Ramos (cell line): ENCODE measurements around the gene PPP2R5A.

Experiments
- in situ Hi-C: fragments of 300-500 bp; cut with MboI; formaldehyde crosslinking; loops from one replicate; pipeline ENCODE4 v1.14.3; 2022; ENCODE audit warnings: low sequenced_read_pairs; ENCODE audit not compliant: unreplicated experiment

PPP2R5A gene

GRCh38 chr1:212267017-212267416, 18.2 kb upstream of the PPP2R5A start:
- in situ Hi-C loops = no loop called here

GRCh38 chr1:212267460-212267859, 17.8 kb upstream of the PPP2R5A start:
- in situ Hi-C loops = no loop called here

- in situ Hi-C loops = no loop called here
These were observed 15.9 kb upstream of the PPP2R5A start for GRCh38 chr1:212269306-212269705.

GRCh38 chr1:212270564-212270963, 14.6 kb upstream of the PPP2R5A start:
- in situ Hi-C loops = no loop called here

GRCh38 chr1:212271234-212271633, 14.0 kb upstream of the PPP2R5A start:
- in situ Hi-C loops = no loop called here

- in situ Hi-C loops = no loop called here
These were observed 13.3 kb upstream of the PPP2R5A start for GRCh38 chr1:212271823-212272485.

DNA sequence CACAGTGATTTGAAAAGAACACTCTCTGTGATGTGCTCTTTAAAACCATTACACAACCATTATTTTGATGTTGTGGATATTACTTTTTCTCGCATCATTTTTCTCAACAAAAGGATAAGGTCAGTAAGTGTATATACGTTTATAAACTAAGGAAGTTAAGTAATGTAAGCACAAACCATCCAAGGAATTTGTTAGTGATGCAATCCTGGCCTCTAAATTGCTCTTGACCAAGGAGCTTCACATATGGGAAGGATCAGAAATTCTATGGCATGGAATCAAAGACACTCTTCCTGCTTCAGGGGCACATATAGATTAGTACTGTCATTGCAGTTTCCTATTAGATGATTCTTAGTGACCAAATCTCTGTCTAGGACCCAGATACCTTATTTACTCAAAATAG, 3.6 kb upstream of the PPP2R5A start:
- in situ Hi-C loops = loop anchor here (25.0 kb wide), 1 partner anchor 594 kb away; the partner anchor contains the start of gene NEK2

GRCh38 chr1:212283741-212284140, 1.5 kb upstream of the PPP2R5A start:
- in situ Hi-C loops = loop anchor here (25.0 kb wide), 1 partner anchor 596 kb away; the partner anchor contains the start of gene NEK2

- in situ Hi-C loops = loop anchor here (25.0 kb wide), 1 partner anchor 597 kb away; the partner anchor contains the start of gene NEK2
These were observed 872 bp upstream of the PPP2R5A start for GRCh38 chr1:212284332-212284743.

DNA sequence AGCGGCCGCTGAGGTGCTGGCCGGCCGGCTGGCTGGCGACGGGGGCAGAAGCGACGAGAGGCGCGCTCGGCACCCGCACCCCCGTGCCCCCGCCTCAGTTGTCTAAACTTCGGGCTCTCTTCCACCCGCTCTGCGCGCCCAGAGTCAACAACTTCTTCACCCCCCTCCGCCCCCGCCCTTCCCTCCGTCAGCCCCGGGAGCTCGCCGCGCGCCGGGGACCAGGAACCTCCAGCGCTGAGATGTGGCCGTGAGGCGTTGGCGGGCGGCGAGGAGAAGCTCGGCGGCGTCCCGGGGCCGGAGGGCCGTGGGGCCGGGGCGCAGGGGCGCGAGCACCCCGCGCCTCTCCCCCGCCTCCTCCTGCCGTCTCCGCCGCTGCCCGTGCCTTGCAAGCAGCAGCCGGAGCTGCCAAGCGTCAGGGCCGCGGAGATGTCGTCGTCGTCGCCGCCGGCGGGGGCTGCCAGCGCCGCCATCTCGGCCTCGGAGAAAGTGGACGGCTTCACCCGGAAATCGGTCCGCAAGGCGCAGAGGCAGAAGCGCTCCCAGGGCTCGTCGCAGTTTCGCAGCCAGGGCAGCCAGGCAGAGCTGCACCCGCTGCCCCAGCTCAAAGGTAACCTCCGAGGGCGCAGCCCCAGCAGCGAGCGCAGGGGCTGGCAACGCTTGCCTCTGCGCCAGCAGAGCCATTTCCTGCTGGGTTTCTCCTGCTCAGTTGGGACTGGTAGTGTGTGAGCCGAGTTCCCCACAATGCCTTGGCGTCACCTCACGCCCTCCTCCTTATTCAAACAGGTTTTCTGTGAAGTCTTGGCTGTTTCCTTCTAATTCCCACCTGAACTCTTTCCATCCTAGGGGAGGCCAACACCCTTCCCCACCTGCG, 710 bp downstream of the PPP2R5A start:
- in situ Hi-C loops = loop anchor here (25.0 kb wide), 1 partner anchor 599 kb away; the partner anchor contains the start of gene NEK2

- in situ Hi-C loops = loop anchor here (25.0 kb wide), 1 partner anchor 599 kb away; the partner anchor contains the start of gene NEK2
These were observed 1.4 kb downstream of the PPP2R5A start for GRCh38 chr1:212286556-212287131.

DNA sequence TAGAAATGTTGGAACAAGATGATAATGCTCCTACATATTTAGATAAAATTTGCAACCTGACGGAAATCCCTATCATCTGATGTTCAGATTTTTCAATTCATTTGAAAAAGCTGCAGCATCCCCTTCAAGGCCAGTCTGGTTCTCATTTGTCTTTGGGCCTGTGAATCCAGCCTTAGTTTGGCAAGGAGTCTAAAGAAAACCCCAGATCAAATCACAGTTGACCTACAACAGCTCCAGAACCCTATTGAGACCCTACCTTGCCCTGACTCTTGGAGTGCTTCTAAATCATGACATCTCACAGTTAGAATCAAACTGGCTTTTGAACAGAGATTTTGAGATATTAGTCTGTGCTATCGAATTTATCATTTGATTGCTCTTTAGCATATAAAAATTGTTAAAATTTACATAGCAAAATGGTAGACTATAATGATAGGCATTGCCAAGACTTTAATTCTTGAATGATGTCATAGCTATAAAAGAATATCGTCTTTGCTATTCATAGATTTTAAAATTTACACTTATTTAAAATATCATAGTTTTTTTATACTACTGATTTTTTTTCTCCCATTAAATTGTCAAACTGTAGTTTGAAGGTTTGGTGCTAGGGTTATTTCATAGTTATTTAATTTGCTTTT, 2.2 kb downstream of the PPP2R5A start:
- in situ Hi-C loops = loop anchor here (25.0 kb wide), 1 partner anchor 600 kb away; the partner anchor contains the start of gene NEK2

DNA sequence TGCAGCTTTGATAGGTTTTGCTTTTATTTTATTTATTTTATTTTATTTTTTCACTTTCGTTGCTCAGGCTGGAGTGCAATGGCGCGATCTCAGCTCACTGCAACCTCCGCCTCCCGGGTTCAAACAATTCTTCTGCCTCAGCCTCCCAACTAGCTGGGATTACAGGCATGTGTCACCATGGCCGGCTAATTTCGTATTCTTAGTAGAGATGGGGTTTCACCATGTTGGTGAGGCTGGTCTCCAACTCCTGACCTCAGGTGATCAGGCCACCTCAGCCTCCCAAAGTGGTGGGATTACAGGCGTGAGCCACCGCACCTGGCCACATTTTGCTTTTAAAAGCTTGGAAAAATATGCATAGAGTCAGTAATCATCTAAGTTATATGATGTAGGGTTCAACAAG, 2.8 kb downstream of the PPP2R5A start:
- in situ Hi-C loops = loop anchor here (25.0 kb wide), 1 partner anchor 601 kb away; the partner anchor contains the start of gene NEK2

DNA sequence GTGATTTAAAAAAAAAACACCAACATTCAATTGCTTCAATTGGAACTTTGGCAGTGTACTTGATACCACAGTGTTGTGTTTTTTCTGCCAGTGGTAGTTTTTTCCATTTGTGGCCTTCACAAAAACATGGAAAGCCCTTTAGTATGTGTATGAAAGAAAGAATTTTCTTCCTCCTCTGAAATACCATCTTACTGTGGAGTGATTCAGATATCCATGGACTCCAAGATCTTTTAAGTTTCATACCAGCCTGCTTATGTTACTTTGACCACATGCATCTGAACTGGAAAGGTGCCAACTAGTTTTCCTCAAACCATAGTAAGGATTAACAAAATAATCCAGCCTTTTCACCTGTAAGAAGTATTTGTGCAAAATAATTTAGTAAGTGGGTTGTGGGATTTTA, 3.4 kb downstream of the PPP2R5A start:
- in situ Hi-C loops = loop anchor here (25.0 kb wide), 1 partner anchor 601 kb away; the partner anchor contains the start of gene NEK2

GRCh38 chr1:212289262-212290077, 4.3 kb downstream of the PPP2R5A start:
- in situ Hi-C loops = loop anchor here (25.0 kb wide), 1 partner anchor 602 kb away; the partner anchor contains the start of gene NEK2

GRCh38 chr1:212290608-212291007, 5.4 kb downstream of the PPP2R5A start:
- in situ Hi-C loops = loop anchor here (25.0 kb wide), 1 partner anchor 603 kb away; the partner anchor contains the start of gene NEK2

- in situ Hi-C loops = loop anchor here (25.0 kb wide), 1 partner anchor 604 kb away; the partner anchor contains the start of gene NEK2
These were observed 6.4 kb downstream of the PPP2R5A start for GRCh38 chr1:212291505-212292134.
